Ovary (tissue), 9 donors: ENCODE measurements around the gene PSMC3IP. TPM values are rescaled to one million over a fixed set of nuclear protein-coding genes. Genes with fewer than 3 reads are reported as not detected.

Experiments used
- DNase-seq, 5 donors: peaks; one replicate each; pipeline ENCODE4 v3.0.0-alpha.2; 2019 to 2020
- H3K27ac ChIP-seq, 2 donors: fragments of 200-600 bp; one replicate each; pipeline versions ENCODE4 v1.5.1 to v1.8.0; 2019 to 2022
- H3K27me3 ChIP-seq: fragments of 200-600 bp; one replicate; pipeline ENCODE4 v1.8.0; 2022
- H3K36me3 ChIP-seq: fragments of 200-600 bp; sonication (generic); one replicate; pipeline ENCODE4 v1.5.1; 2019
- H3K4me1 ChIP-seq: one replicate; pipeline ENCODE4 v1.8.1; 2013; ENCODE audit warnings: mild to moderate bottlenecking, moderate library complexity; ENCODE audit not compliant: insufficient read depth
- H3K4me3 ChIP-seq: fragments of 200-600 bp; sonication (generic); one replicate; pipeline ENCODE4 v1.5.1; 2017
- H3K9me3 ChIP-seq, 2 donors: fragments of 200-600 bp in 1 of 2; sonication (generic) in 1 of 2; one replicate each; pipeline versions ENCODE4 v1.5.1 to v1.8.1; 2013 to 2019; ENCODE audit warnings: mild to moderate bottlenecking in 1 of 2, moderate library complexity in 1 of 2
- CTCF ChIP-seq, 3 donors: fragments of 450-650 bp in 2 of 3; fragments of 200-600 bp in 1 of 3; IDR thresholded peaks; one replicate each; pipeline versions ENCODE4 v1.5.1 to v1.8.0; 2016 to 2022; ENCODE audit warnings: antibody characterized with exemption in 3 of 3, mild to moderate bottlenecking in 1 of 3
- EP300 ChIP-seq: sonication (generic); formaldehyde crosslinking; IDR thresholded peaks from one replicate; pipeline ENCODE4 v1.6.1; 2017; ENCODE audit warnings: antibody characterized with exemption
- POLR2A ChIP-seq: fragments of 450-650 bp; IDR thresholded peaks from one replicate; pipeline ENCODE4 v1.6.1; 2017; ENCODE audit warnings: antibody characterized with exemption, mild to moderate bottlenecking, moderate library complexity
- WGBS, 3 donors: extraction: QIAGEN DNeasy Blood & Tissue Kit in 1 of 3; methylation state at CpG; one replicate each; pipeline versions ENCODE4 v1.1.5 to v1.1.7; 2013 to 2017; 5-methylcytosine and 5-hydroxymethylcytosine counted together
- intact Hi-C, 4 donors: fragments of 100-400 bp; cut with DNase I; formaldehyde crosslinking; loops; one replicate each; pipeline versions ENCODE4 v1.11.0 to v1.15.1; 2022 to 2023
- polyA plus RNA-seq, 2 donors: library from polyadenylated mRNA; stranded (reverse); fragments of 200-250 nt in 1 of 2; fragments of 350-450 nt in 1 of 2; fragmentation: Illumina TruSeq in 1 of 2; extraction: RNeasy Lipid Tissue Mini Kit (QIAGEN cat#74804) in 1 of 2; gene quantifications; one replicate each; pipeline ENCODE4 v1.2.3, GENCODE V29; 2013 to 2014
- total RNA-seq, 7 donors: library from RNA; depleted of rRNA in 2 of 7; stranded (reverse); fragments of >200 nt in 2 of 7; fragmentation: NEBNext Ultra II Directional in 3 of 7; extraction: Animal tissue kit (Norgen Biotek cat#: 25700) in 3 of 7; gene quantifications; one replicate each; pipeline versions ENCODE4 v1.1.0 to v1.2.4, GENCODE V29; 2016 to 2023
- donor health status: DM: no; HTN: no; CAD: no; lungs with moderate emphysema.
- donor health status: DM: no; HTN: no; CAD: no.
- donor health status: Bipolar disorder and iron deficiency.
- donor health status: DM: yes; HTN: yes; CAD: no.
- donor health status: DM: no; HTN: no; CAD: no.
- donor health status: DM: yes; HTN: yes; CAD: no.

Gene PSMC3IP
- total and polyA plus RNA-seq, 9 donors = 1.4 to 7.5 (median 4.4) TPM

- intact Hi-C loops = no loop called here
- Histone ChIP-seq H3K27me3 (no peaks in the 10 kb centered on the region), H3K36me3 (no peaks in the 10 kb centered on the region), H3K27ac (no peak overlapping the region), H3K4me1 (peaks cover 19% of the 10 kb centered on the region), H3K4me3 (no peak overlapping the region), H3K9me3 (no peaks in the 10 kb centered on the region)
- TF ChIP-seq EP300 (no peak), CTCF (IDR thresholded peaks at IDR 0.05) (no peak)
- DNase-seq = no peak
- WGBS, 3 donors = 50 to 64% (median 56%) methylated on average over 1 of the region's 1 CpG
Measured at GRCh38 chr17:42563543-42563942, 14.0 kb downstream of the PSMC3IP start.

- Histone ChIP-seq H3K36me3 (no peaks in the 10 kb centered on the region), H3K4me3 (peak overlapping the region; percentile 88), H3K9me3 (no peaks in the 10 kb centered on the region), H3K27ac (no peak overlapping the region), H3K4me1 (peaks cover 19% of the 10 kb centered on the region), H3K27me3 (no peaks in the 10 kb centered on the region)
- DNase-seq = no peak
- intact Hi-C loops = no loop called here
- WGBS, 3 donors = 67 to 80% (median 70%) methylated on average over 14 of the region's 14 CpGs
- TF ChIP-seq POLR2A = no peak
- TF ChIP-seq EP300 = no peak
- no peak for TF ChIP-seq CTCF (IDR thresholded peaks at IDR 0.05)
Measured at GRCh38 chr17:42563143-42563509, 14.4 kb downstream of the PSMC3IP start.

GRCh38 chr17:42562388-42563142, 15.0 kb downstream of the PSMC3IP start:
- Histone ChIP-seq H3K4me1 (peaks cover 17% of the 10 kb centered on the region), H3K4me3 (peak overlapping the region; percentile 88), H3K27me3 (no peaks in the 10 kb centered on the region), H3K9me3 (no peaks in the 10 kb centered on the region), H3K27ac (no peak overlapping the region), H3K36me3 (no peaks in the 10 kb centered on the region)
- TF ChIP-seq CTCF (IDR thresholded peaks at IDR 0.05) (no peak), EP300 (no peak), POLR2A (no peak)
- intact Hi-C loops = no loop called here
- peak in 1 of 5 donors; percentile 46 for DNase-seq
- 2 to 5% (median 3%) methylated on average over 42 to 48 of the region's 48 CpGs for WGBS, 3 donors

GRCh38 chr17:42561897-42562387, 15.6 kb downstream of the PSMC3IP start, which contains the start of gene COASY:
Gene COASY (plus strand): TSS chr17:42562148. CDS start chr17:42562623, 475 bp downstream.
- Histone ChIP-seq H3K4me3 (peak within 1 kb of the TSS; percentile 88), H3K27ac (peak within 1 kb of the TSS; percentile 60 to 61), H3K9me3 (no peaks in the 10 kb centered on the region), H3K36me3 (no peaks in the 10 kb centered on the region), H3K4me1 (peaks cover 17% of the 10 kb centered on the region), H3K27me3 (no peaks in the 10 kb centered on the region)
- intact Hi-C loops = no loop called here
- DNase-seq = peak; percentile 95 to 97 (median 96)
- TF ChIP-seq CTCF (IDR thresholded peaks at IDR 0.05) (no peak), POLR2A (peak; percentile 55), EP300 (no peak)
- 0% methylated on average over 26 of the region's 26 CpGs for WGBS, 3 donors
